ENCODE results near the gene SLC6A19. TPM values are rescaled to one million over a fixed set of nuclear protein-coding genes. Genes with fewer than 3 reads are reported as not detected.
A peak's percentile ranks its signal among the peaks of the same experiment; 100 is the strongest.

SLC6A19 gene
- total and polyA plus RNA-seq, 10 donors: under 0.01 to 0.50 TPM; not detected in 8

GRCh38 chr5:1203311-1203967, 2.0 kb downstream of the SLC6A19 start:
- peaks cover 0 to 93% (median 6%) of the 10 kb centered on the region in 7 donors for H3K27me3 ChIP-seq (replicated peaks in 1 of 7)
- WGBS, 5 donors: 85 to 90% (median 86%) methylated on average over 11 to 24 of the region's 24 CpGs
- no peaks in the 10 kb centered on the region for H3K36me3 ChIP-seq
- DNase-seq: no peak
- H3K4me1 ChIP-seq: peaks cover 0 to 11% (median 0%) of the 10 kb centered on the region in 6 donors
- no peak overlapping the region for H3K27ac ChIP-seq
- intact Hi-C loops (cut with DNase I; ENCODE audit: low total_unique reads): no loop called here
- TF ChIP-seq CTCF (IDR thresholded peaks at IDR 0.05 in 8 of 11, conservative IDR thresholded peaks at IDR 0.05 in 3 of 11) (no peak), POLR2AphosphoS5 (IDR thresholded peaks at IDR 0.05) (no peak), POLR2A (IDR thresholded peaks at IDR 0.05) (no peak)
- no peaks in the 10 kb centered on the region for H3K9me3 ChIP-seq
- no peak overlapping the region for H3K4me3 ChIP-seq

- no peaks in the 10 kb centered on the region for H3K36me3 ChIP-seq
- WGBS, 5 donors: 75 to 83% (median 76%) methylated on average over 18 to 25 of the region's 25 CpGs
- H3K4me1 ChIP-seq: peaks cover 0 to 11% (median 0%) of the 10 kb centered on the region in 6 donors
- DNase-seq: no peak
- TF ChIP-seq POLR2A (IDR thresholded peaks at IDR 0.05): no peak
- TF ChIP-seq POLR2AphosphoS5 (IDR thresholded peaks at IDR 0.05): no peak
- no peak for TF ChIP-seq CTCF (IDR thresholded peaks at IDR 0.05 in 8 of 11, conservative IDR thresholded peaks at IDR 0.05 in 3 of 11)
- no peak overlapping the region for H3K27ac ChIP-seq
- H3K27me3 ChIP-seq (replicated peaks in 1 of 7): peaks cover 0 to 91% (median 6%) of the 10 kb centered on the region in 7 donors
- H3K4me3 ChIP-seq: no peak overlapping the region
- intact Hi-C loops (cut with DNase I; ENCODE audit: low total_unique reads): no loop called here
- H3K9me3 ChIP-seq: no peaks in the 10 kb centered on the region
Observed at GRCh38 chr5:1203968-1204692, 2.7 kb downstream of the SLC6A19 start.

DNA sequence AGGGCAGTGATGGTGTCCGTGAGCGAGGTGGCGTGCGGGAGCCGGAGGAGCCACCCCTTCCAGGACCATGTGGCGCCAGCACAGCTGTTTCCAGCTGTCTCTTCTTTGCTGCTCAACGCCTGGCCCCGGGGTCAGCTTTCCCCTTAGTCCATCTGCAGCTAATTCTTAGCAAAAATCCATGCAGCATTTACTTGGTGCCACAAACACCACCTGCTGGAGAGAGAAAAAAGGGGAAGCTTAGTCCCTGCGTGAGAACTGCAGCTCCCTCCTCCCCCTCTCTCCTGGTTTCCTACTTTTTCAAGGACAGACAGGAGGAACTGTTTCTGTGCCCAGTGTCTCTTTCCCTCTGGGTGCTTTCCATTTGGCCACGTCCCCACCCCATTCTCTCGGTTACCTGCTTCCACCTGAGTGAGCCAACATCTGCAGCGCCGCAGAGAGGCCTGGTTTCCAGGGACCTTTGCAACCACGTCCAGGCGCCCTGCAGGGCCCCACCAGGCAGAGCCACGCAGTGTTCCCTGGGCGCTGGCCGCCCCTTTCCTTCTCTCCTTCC, 3.4 kb downstream of the SLC6A19 start:
- no peak for DNase-seq
- TF ChIP-seq POLR2AphosphoS5 (IDR thresholded peaks at IDR 0.05) (peak in 1 of 3 donors; percentile 26), CTCF (IDR thresholded peaks at IDR 0.05 in 8 of 11, conservative IDR thresholded peaks at IDR 0.05 in 3 of 11) (peak in 2 of 11 experiments; percentile 24 to 29), POLR2A (IDR thresholded peaks at IDR 0.05) (no peak)
- WGBS, 5 donors: 26 to 36% (median 32%) methylated on average over 14 to 18 of the region's 18 CpGs
- Histone ChIP-seq H3K4me1 (peaks cover 0 to 11% (median 0%) of the 10 kb centered on the region in 6 donors), H3K36me3 (no peaks in the 10 kb centered on the region), H3K27me3 (replicated peaks in 1 of 7) (peaks cover 0 to 87% (median 6%) of the 10 kb centered on the region in 7 donors), H3K4me3 (no peak overlapping the region), H3K27ac (no peak overlapping the region), H3K9me3 (no peaks in the 10 kb centered on the region)
- intact Hi-C loops (cut with DNase I; ENCODE audit: low total_unique reads): no loop called here
